ENCODE results near the gene PCDHGA9. TPM values are rescaled to one million over a fixed set of nuclear protein-coding genes. Genes with fewer than 3 reads are reported as not detected.

Gene PCDHGA9
- total and polyA plus RNA-seq, 2 of the 8 experiments (the other 6 are each of a cell fraction or from before 2014, with no cell fraction given), result 0.79 to 1.1 TPM

- Histone ChIP-seq H2BK15ac (ENCODE audit: low read length) (no peak overlapping the region), H3K9ac (replicated peaks in 1 of 4; ENCODE audit: extremely low read depth in 1 of 4, low read depth in 3 of 4, low read length in 3 of 4) (no peak overlapping the region), H3K79me1 (ENCODE audit: low read depth, low read length) (no peaks in the 10 kb centered on the region), H2BK20ac (ENCODE audit: low read length) (no peak overlapping the region), H3K14ac (ENCODE audit: insufficient read length) (no peak overlapping the region), H4K20me1 (replicated peaks in 1 of 2; ENCODE audit: control insufficient read depth in 1 of 2, insufficient read depth in 2 of 2, low read length in 2 of 2) (peaks cover 0 to 1% of the 10 kb centered on the region in 2 experiments), H2BK12ac (ENCODE audit: low read depth, low read length) (no peak overlapping the region), H3K27ac (ENCODE audit: low read depth, low read length) (no peak overlapping the region), H3K79me2 (ENCODE audit: control insufficient read depth in 1 of 2, insufficient read depth in 2 of 2, low read length in 2 of 2) (no peaks in the 10 kb centered on the region), H3K4ac (replicated peaks; ENCODE audit: insufficient read length, low read depth, low read length) (no peak overlapping the region), H2BK120ac (replicated peaks; ENCODE audit: low read depth, low read length) (no peak overlapping the region), H3K36me3 (ENCODE audit: control insufficient read depth in 2 of 4, insufficient read depth in 4 of 4, low read length in 3 of 4) (peaks cover 0 to 3% (median 0%) of the 10 kb centered on the region in 4 experiments; a peak in 1 of 8 replicates), H4K8ac (ENCODE audit: extremely low read depth, insufficient read depth, low read length) (no peak overlapping the region; the same call in 1 of the 2 replicates), H3K27me3 (replicated peaks in 1 of 4; ENCODE audit: control insufficient read depth in 3 of 4, extremely low read depth in 1 of 4, insufficient read depth in 3 of 4, low read length in 3 of 4) (peaks cover 0 to 10% (median 6%) of the 10 kb centered on the region in 4 experiments; a peak in 6 of 7 replicates), H2AK5ac (ENCODE audit: low read depth, low read length) (no peak overlapping the region), H2AFZ (ENCODE audit: low read length) (no peak overlapping the region), H2BK5ac (ENCODE audit: low read depth, low read length) (no peak overlapping the region), H3K23ac (ENCODE audit: insufficient read length) (no peak overlapping the region), H3K18ac (ENCODE audit: extremely low read depth, low read length) (no peak overlapping the region), H3K9me3 (ENCODE audit: insufficient read depth in 2 of 2, low read depth in 1 of 2, low read length in 1 of 2) (peaks cover 2 to 8% of the 10 kb centered on the region in 2 experiments; a peak in 2 of 4 replicates), H4K5ac (ENCODE audit: insufficient read length, low read depth, low read length) (no peak overlapping the region), H3K4me1 (replicated peaks in 1 of 4; ENCODE audit: control insufficient read depth in 3 of 4, insufficient read depth in 4 of 4, low read length in 3 of 4) (no peaks in the 10 kb centered on the region), H4K91ac (replicated peaks; ENCODE audit: insufficient read length, low read length) (no peak overlapping the region), H3K56ac (replicated peaks; ENCODE audit: insufficient read length, low read depth, low read length) (no peak overlapping the region), H3K4me2 (ENCODE audit: insufficient read depth in 1 of 2, low read depth in 2 of 2, low read length in 2 of 2) (no peak overlapping the region), H3K23me2 (ENCODE audit: low read depth, low read length) (peaks cover 2% of the 10 kb centered on the region; the same call in 1 of the 2 replicates), H3K4me3 (ENCODE audit: extremely low read depth in 1 of 4, insufficient read depth in 2 of 4, low read depth in 3 of 4, low read length in 4 of 4) (no peak overlapping the region)
- TF ChIP-seq RNF2 (IDR thresholded peaks at IDR 0.05; ENCODE audit: borderline replicate concordance, low read depth, low read length, missing control alignments, poor library complexity, severe bottlenecking) (no peak), CBX8 (IDR thresholded peaks at IDR 0.05; ENCODE audit: borderline replicate concordance, low read depth, low read length) (no peak), FOSL1 (IDR thresholded peaks at IDR 0.05; ENCODE audit: insufficient read depth, low read depth, low read length) (no peak), GABPA (IDR thresholded peaks at IDR 0.05; ENCODE audit: borderline replicate concordance, insufficient read depth, low read length) (no peak), RFX5 (IDR thresholded peaks at IDR 0.05; ENCODE audit: borderline replicate concordance, low read depth, low read length) (no peak), HDAC6 (IDR thresholded peaks at IDR 0.05; ENCODE audit: low read depth, low read length) (no peak), SUZ12 (IDR thresholded peaks at IDR 0.05; ENCODE audit: low read length) (no peak), EZH2 (IDR thresholded peaks at IDR 0.05; ENCODE audit: low read depth, low read length, severe bottlenecking) (no peak), CBX5 (IDR thresholded peaks at IDR 0.05; ENCODE audit: low read depth, low read length) (no peak), MAFK (IDR thresholded peaks at IDR 0.05; ENCODE audit: low read depth, low read length) (no peak), BACH1 (IDR thresholded peaks at IDR 0.05; ENCODE audit: low read length) (no peak), POU5F1 (IDR thresholded peaks at IDR 0.05; ENCODE audit: low read depth, low read length) (no peak), YY1 (IDR thresholded peaks at IDR 0.05; ENCODE audit: low read depth, low read length) (no peak), KDM1A (IDR thresholded peaks at IDR 0.05; ENCODE audit: borderline replicate concordance, low read length) (no peak)
- 84% methylated on average over 3 of the region's 3 CpGs; no CpG with 5 or more reads in 1 of the 2 experiments for WGBS, 2 experiments (ENCODE audit: extremely low coverage in 1 of 2, insufficient coverage in 1 of 2, insufficient read length in 1 of 2, insufficient replicate concordance in 2 of 2, low coverage in 1 of 2, low lambda C conversion rate in 2 of 2, missing lambda C conversion rate in 1 of 2)
- POLR2A ChIA-PET (ENCODE audit: partially characterized antibody), result no interaction called here
- no peak for FAIRE-seq
- DNase-seq (ENCODE audit: low read depth in 1 of 2, low spot score in 2 of 2), result no peak
- CTCF ChIA-PET (ENCODE audit: partially characterized antibody), result interaction anchor here (0.8 to 23.3 kb wide), 18 partner anchors 10 to 212 kb away, joined by 3 to 1236 read pairs (median 15); partner anchors contain the start of genes PCDHB11, PCDHB14, PCDHGA1 and PCDHGA11
Measured at GRCh38 chr5:141411575-141411974, 9.0 kb downstream of the PCDHGA9 start.

Measured in H1 (cell line).